T-helper 1 cell treated with Interleukin-12 subunit alpha and Interleukin-12 subunit beta and Interleukin-4 antibody, amounts not matched to agents 30 ng/mL and 1 ng/mL, for 36 hours (primary cell): ENCODE results near the gene EIF2AK2. TPM values are rescaled to one million over a fixed set of nuclear protein-coding genes. Genes with fewer than 3 reads are reported as not detected.

ENCODE experiments used
- total RNA-seq: library from RNA; stranded (reverse); gene quantifications from 2 replicates; pipeline ENCODE4 v1.2.3, GENCODE V29; 2022

Gene EIF2AK2
- total RNA-seq, 1 donor from 2014 or later = 87.9 TPM

Other genes starting within 250 kb of the EIF2AK2 start
- gene STRN, start 190.4 kb downstream of the EIF2AK2 start, total RNA-seq = 28.8 and 33.8 TPM in 2 replicates
- gene HEATR5B, start 72.6 kb downstream of the EIF2AK2 start, total RNA-seq = 21.1 and 22.8 TPM in 2 replicates
- 8.9 and 12.0 TPM in 2 replicates for gene GPATCH11, start 72.5 kb downstream of the EIF2AK2 start, total RNA-seq
- gene SULT6B1, start 31.7 kb upstream of the EIF2AK2 start, total RNA-seq = not detected in 2 replicates
- gene CEBPZOS, start 39.5 kb upstream of the EIF2AK2 start, total RNA-seq = 38.5 and 40.8 TPM in 2 replicates
- 48.8 and 51.2 TPM in 2 replicates for gene CEBPZ, start 74.6 kb upstream of the EIF2AK2 start, total RNA-seq
- gene NDUFAF7, start 74.7 kb upstream of the EIF2AK2 start, total RNA-seq = 21.7 and 22.6 TPM in 2 replicates
- 15.1 and 18.5 TPM in 2 replicates for gene PRKD3, start 167.9 kb upstream of the EIF2AK2 start, total RNA-seq
- 0.49 and 0.54 TPM in 2 replicates for gene QPCT, start 187.7 kb upstream of the EIF2AK2 start, total RNA-seq